Brain microvascular endothelial cell (primary cell): Measurements from ENCODE around the gene ELOVL7.
"Not testable (repeated sequence)": the region's sequence is repeated elsewhere in the genome, so short reads cannot be mapped to it uniquely, and the experiment has no call there.

ENCODE experiments used
- DNase-seq: peaks from one replicate; pipeline ENCODE4 v3.0.0-alpha.2; 2020
- H3K27ac ChIP-seq: fragments of 250-450 bp; sonication (Bioruptor Pico); 2 replicates; pipeline ENCODE4 v1.5.1; 2020; ENCODE audit warnings: mild to moderate bottlenecking, moderate library complexity
- H3K27me3 ChIP-seq: fragments of 250-450 bp; sonication (Bioruptor Pico); replicated peaks from 2 replicates; pipeline ENCODE4 v1.5.1; 2020; ENCODE audit warnings: mild to moderate bottlenecking
- H3K36me3 ChIP-seq: fragments of 250-450 bp; sonication (Bioruptor Pico); replicated peaks from 2 replicates; pipeline ENCODE4 v1.5.1; 2020; ENCODE audit warnings: mild to moderate bottlenecking
- H3K4me3 ChIP-seq: 2 replicates; pipeline ENCODE4 v1.5.1; 2011; ENCODE audit warnings: low read depth, mild to moderate bottlenecking, control low read depth, low read length, moderate library complexity
- CTCF ChIP-seq: IDR thresholded peaks from 2 replicates; pipeline ENCODE4 v1.5.1; 2011; ENCODE audit warnings: low read depth, mild to moderate bottlenecking, moderate library complexity, low read length, control low read depth, inconsistent platforms; ENCODE audit errors: missing control alignments
- in situ Hi-C: cut with HindIII; loops from 2 replicates; pipeline ENCODE4 v1.10.0; 2017; ENCODE audit warnings: low sequenced_read_pairs, low pct_ligation_motif_present

Gene ELOVL7

GRCh38 chr5:60738461-60738860 is 105.6 kb downstream of the ELOVL7 start:
- no peak for TF ChIP-seq CTCF
- Histone ChIP-seq H3K27me3 (no peaks in the 10 kb centered on the region), H3K36me3 (no peaks in the 10 kb centered on the region), H3K27ac (no peak overlapping the region), H3K4me3 (no peak overlapping the region)
- DNase-seq = no peak
- in situ Hi-C loops = no loop called here

GRCh38 chr5:60730858-60731257 is 113.2 kb downstream of the ELOVL7 start:
- H3K36me3 ChIP-seq, H3K27me3 ChIP-seq, H3K27ac ChIP-seq, H3K4me3 ChIP-seq, DNase-seq, in situ Hi-C loops: not testable (repeated sequence)

GRCh38 chr5:60727033-60727679 is 116.9 kb downstream of the ELOVL7 start:
- Histone ChIP-seq H3K36me3 (no peaks in the 10 kb centered on the region), H3K4me3 (no peak overlapping the region), H3K27me3 (no peaks in the 10 kb centered on the region), H3K27ac (no peak overlapping the region)
- no peak for DNase-seq
- TF ChIP-seq CTCF = no peak
- in situ Hi-C loops = no loop called here

GRCh38 chr5:60724126-60724525 is 119.9 kb downstream of the ELOVL7 start:
- no peak for TF ChIP-seq CTCF
- no peak overlapping the region for H3K4me3 ChIP-seq
- in situ Hi-C loops = no loop called here
- H3K27me3 ChIP-seq = no peaks in the 10 kb centered on the region
- H3K36me3 ChIP-seq = no peaks in the 10 kb centered on the region
- H3K27ac ChIP-seq = no peak overlapping the region
- DNase-seq = no peak

- Histone ChIP-seq H3K4me3 (no peak overlapping the region), H3K36me3 (no peaks in the 10 kb centered on the region), H3K27ac (no peak overlapping the region), H3K27me3 (no peaks in the 10 kb centered on the region)
- in situ Hi-C loops = no loop called here
- no peak for TF ChIP-seq CTCF
- DNase-seq = no peak
Measured at GRCh38 chr5:60722416-60722815, 121.7 kb downstream of the ELOVL7 start.

GRCh38 chr5:60719329-60719728 is 124.7 kb downstream of the ELOVL7 start:
- in situ Hi-C loops = no loop called here
- Histone ChIP-seq H3K27me3 (no peaks in the 10 kb centered on the region), H3K27ac (no peak overlapping the region), H3K36me3 (no peaks in the 10 kb centered on the region), H3K4me3 (no peak overlapping the region)
- DNase-seq = no peak
- no peak for TF ChIP-seq CTCF
